Measurements from ENCODE around the gene ATP5MC3. TPM values are rescaled to one million over a fixed set of nuclear protein-coding genes. Genes with fewer than 3 reads are reported as not detected.

ATP5MC3 gene
- total and polyA plus RNA-seq, 4 donors, result 89.7 to 238 (median 118) TPM

DNA sequence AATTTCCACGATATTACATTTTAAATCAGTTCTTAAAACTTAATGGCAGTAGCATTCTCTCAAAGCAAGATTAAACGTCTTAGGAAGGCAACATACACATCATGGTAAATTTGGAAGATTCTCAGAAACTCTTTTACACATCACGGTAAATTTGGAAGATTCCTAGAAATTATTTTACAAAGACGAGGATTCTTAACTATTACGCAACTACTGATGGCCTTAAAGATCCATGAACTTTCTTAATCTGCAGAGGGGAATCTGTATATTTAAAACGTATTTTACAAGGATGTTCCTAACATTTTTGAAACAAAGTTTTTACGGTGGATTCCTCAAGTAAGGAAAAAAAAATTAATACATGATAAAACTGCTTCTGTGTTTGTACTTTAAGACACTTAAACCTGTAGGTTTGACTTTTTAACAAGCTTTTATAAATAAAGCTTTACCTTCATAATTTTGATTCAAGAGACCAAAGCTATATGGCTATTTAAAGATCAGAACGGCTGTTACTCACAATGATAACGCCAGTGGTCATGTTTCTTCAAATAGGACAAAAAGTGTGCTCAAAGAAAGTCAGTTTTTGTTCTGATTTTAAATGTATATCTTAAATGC is 15.2 kb downstream of the ATP5MC3 start:
- H3K4me3 ChIP-seq (ENCODE audit: low read length in 2 of 2), result no peak overlapping the region
- ATAC-seq (ENCODE audit: low FRiP score) (no peak), DNase-seq (no peak)
- no peak overlapping the region for H3K27ac ChIP-seq (ENCODE audit: low read depth in 1 of 2, low read length in 2 of 2)
- H3K9me3 ChIP-seq (ENCODE audit: control insufficient read depth, low read length), result no peaks in the 10 kb centered on the region
- intact Hi-C loops (cut with DNase I), result loop anchor here in 1 of 2 donors (5.0 to 10.0 kb wide), 3 partner anchors 54 to 162 kb away; partner anchors contain the start of gene CHN1
- no peaks in the 10 kb centered on the region for H3K4me1 ChIP-seq (ENCODE audit: control insufficient read depth in 1 of 2, insufficient read depth in 2 of 2, low read length in 2 of 2)
- no peaks in the 10 kb centered on the region for H3K36me3 ChIP-seq (ENCODE audit: control insufficient read depth in 1 of 2, insufficient read depth in 2 of 2, low read length in 1 of 2)
- 34 to 37% methylated on average over 9 of the region's 9 CpGs for WGBS, 2 donors
- H3K27me3 ChIP-seq (ENCODE audit: control insufficient read depth in 1 of 2, insufficient read depth in 2 of 2, low read length in 1 of 2), result no peaks in the 10 kb centered on the region

GRCh38 chr2:175164235-175164634 is 17.3 kb downstream of the ATP5MC3 start:
- no peak for ATAC-seq (ENCODE audit: low FRiP score)
- no peak for DNase-seq
- Histone ChIP-seq H3K4me1 (ENCODE audit: control insufficient read depth in 1 of 2, insufficient read depth in 2 of 2, low read length in 2 of 2) (no peaks in the 10 kb centered on the region), H3K27me3 (ENCODE audit: control insufficient read depth in 1 of 2, insufficient read depth in 2 of 2, low read length in 1 of 2) (no peaks in the 10 kb centered on the region), H3K36me3 (ENCODE audit: control insufficient read depth in 1 of 2, insufficient read depth in 2 of 2, low read length in 1 of 2) (no peaks in the 10 kb centered on the region), H3K27ac (ENCODE audit: low read depth in 1 of 2, low read length in 2 of 2) (no peak overlapping the region), H3K9me3 (ENCODE audit: control insufficient read depth, low read length) (no peaks in the 10 kb centered on the region), H3K4me3 (ENCODE audit: low read length in 2 of 2) (no peak overlapping the region)
- intact Hi-C loops (cut with DNase I), result loop anchor here in 1 of 2 donors (10.0 kb wide), 2 partner anchors 129 to 159 kb away; partner anchors contain the start of gene CHN1
- 95 to 96% methylated on average over 8 of the region's 8 CpGs for WGBS, 2 donors

DNA sequence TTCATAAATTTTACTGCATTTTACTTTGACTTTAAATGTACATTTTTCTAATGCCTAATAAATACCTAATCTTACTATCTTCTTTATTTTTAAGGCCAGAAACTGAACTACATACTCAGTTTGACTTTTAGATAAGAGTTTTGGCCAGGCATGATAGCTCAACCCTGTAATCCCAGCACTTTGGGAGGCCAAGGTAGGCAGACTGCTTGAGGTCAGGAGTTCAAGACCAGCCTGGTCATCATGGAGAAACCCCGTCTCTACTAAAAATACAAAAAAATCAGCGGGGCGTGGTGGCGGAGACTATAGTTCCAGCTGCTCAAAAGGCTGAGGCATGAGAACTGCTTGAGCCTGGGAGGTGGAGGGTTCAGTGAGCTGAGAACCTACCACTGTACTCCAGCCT is 22.6 kb downstream of the ATP5MC3 start:
- 73 to 91% methylated on average over 4 of the region's 4 CpGs for WGBS, 2 donors
- Histone ChIP-seq H3K36me3 (ENCODE audit: control insufficient read depth in 1 of 2, insufficient read depth in 2 of 2, low read length in 1 of 2) (no peaks in the 10 kb centered on the region), H3K4me3 (ENCODE audit: low read length in 2 of 2) (no peak overlapping the region), H3K27ac (ENCODE audit: low read depth in 1 of 2, low read length in 2 of 2) (no peak overlapping the region), H3K9me3 (ENCODE audit: control insufficient read depth, low read length) (no peaks in the 10 kb centered on the region), H3K4me1 (ENCODE audit: control insufficient read depth in 1 of 2, insufficient read depth in 2 of 2, low read length in 2 of 2) (no peaks in the 10 kb centered on the region), H3K27me3 (ENCODE audit: control insufficient read depth in 1 of 2, insufficient read depth in 2 of 2, low read length in 1 of 2) (no peaks in the 10 kb centered on the region)
- DNase-seq (no peak), ATAC-seq (ENCODE audit: low FRiP score) (no peak)
- intact Hi-C loops (cut with DNase I), result no loop called here

DNA sequence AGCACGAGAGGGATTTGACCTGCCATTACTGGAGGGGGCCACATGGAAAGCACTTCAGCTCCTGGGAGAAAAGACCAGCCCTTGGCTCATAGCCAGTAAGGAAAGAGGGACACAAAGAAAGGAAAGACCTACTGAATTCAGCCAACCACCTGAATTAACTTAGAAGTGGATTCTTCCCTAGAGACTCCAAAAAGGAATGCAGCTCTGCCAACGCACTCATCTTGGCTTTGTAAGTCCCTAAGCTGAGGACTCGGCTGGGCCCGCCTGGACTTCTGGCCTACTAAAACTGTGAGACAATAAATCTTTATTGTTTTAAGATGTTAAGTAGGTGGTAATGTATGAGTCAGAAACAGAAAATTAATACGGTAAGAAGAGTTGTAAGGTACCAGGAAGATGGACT is 25.0 kb downstream of the ATP5MC3 start:
- intact Hi-C loops (cut with DNase I), result no loop called here
- H3K27ac ChIP-seq (ENCODE audit: low read depth in 1 of 2, low read length in 2 of 2), result no peak overlapping the region
- H3K27me3 ChIP-seq (ENCODE audit: control insufficient read depth in 1 of 2, insufficient read depth in 2 of 2, low read length in 1 of 2), result no peaks in the 10 kb centered on the region
- ATAC-seq (ENCODE audit: low FRiP score) (no peak), DNase-seq (no peak)
- H3K9me3 ChIP-seq (ENCODE audit: control insufficient read depth, low read length), result no peaks in the 10 kb centered on the region
- H3K36me3 ChIP-seq (ENCODE audit: control insufficient read depth in 1 of 2, insufficient read depth in 2 of 2, low read length in 1 of 2), result no peaks in the 10 kb centered on the region
- no peak overlapping the region for H3K4me3 ChIP-seq (ENCODE audit: low read length in 2 of 2)
- WGBS, 2 donors, result 77% methylated on average over 5 of the region's 5 CpGs
- no peaks in the 10 kb centered on the region for H3K4me1 ChIP-seq (ENCODE audit: control insufficient read depth in 1 of 2, insufficient read depth in 2 of 2, low read length in 2 of 2)

- no peaks in the 10 kb centered on the region for H3K4me1 ChIP-seq (ENCODE audit: control insufficient read depth in 1 of 2, insufficient read depth in 2 of 2, low read length in 2 of 2)
- intact Hi-C loops (cut with DNase I), result no loop called here
- ATAC-seq (ENCODE audit: low FRiP score) (no peak), DNase-seq (no peak)
- H3K27ac ChIP-seq (ENCODE audit: low read depth in 1 of 2, low read length in 2 of 2), result no peak overlapping the region
- H3K4me3 ChIP-seq (ENCODE audit: low read length in 2 of 2), result no peak overlapping the region
- no peaks in the 10 kb centered on the region for H3K36me3 ChIP-seq (ENCODE audit: control insufficient read depth in 1 of 2, insufficient read depth in 2 of 2, low read length in 1 of 2)
- no peaks in the 10 kb centered on the region for H3K9me3 ChIP-seq (ENCODE audit: control insufficient read depth, low read length)
- no peaks in the 10 kb centered on the region for H3K27me3 ChIP-seq (ENCODE audit: control insufficient read depth in 1 of 2, insufficient read depth in 2 of 2, low read length in 1 of 2)
These were observed 26.8 kb downstream of the ATP5MC3 start for GRCh38 chr2:175154661-175155082.

DNA sequence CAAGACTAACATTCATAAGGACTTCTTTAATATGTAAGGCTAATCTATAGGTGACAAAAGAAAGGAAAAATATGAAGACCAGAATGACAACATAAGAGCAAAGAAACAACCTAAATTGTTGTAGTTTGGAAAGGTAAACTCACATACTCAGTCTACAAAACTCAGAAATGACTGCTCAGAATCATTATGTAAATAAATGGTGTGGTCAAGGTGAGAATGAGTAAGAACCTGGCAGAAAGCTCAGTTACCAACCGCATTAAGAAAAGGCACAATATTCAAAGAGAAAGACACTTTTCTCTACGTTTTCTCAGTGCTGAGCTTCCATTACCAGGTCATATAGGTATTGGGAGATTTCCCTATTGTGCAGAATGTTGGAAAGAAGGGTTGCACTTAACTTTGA is 29.3 kb downstream of the ATP5MC3 start:
- no peak for ATAC-seq (ENCODE audit: low FRiP score)
- no peak for DNase-seq
- Histone ChIP-seq H3K27me3 (ENCODE audit: control insufficient read depth in 1 of 2, insufficient read depth in 2 of 2, low read length in 1 of 2) (no peaks in the 10 kb centered on the region), H3K36me3 (ENCODE audit: control insufficient read depth in 1 of 2, insufficient read depth in 2 of 2, low read length in 1 of 2) (no peaks in the 10 kb centered on the region), H3K4me3 (ENCODE audit: low read length in 2 of 2) (no peak overlapping the region), H3K27ac (ENCODE audit: low read depth in 1 of 2, low read length in 2 of 2) (no peak overlapping the region), H3K4me1 (ENCODE audit: control insufficient read depth in 1 of 2, insufficient read depth in 2 of 2, low read length in 2 of 2) (no peaks in the 10 kb centered on the region), H3K9me3 (ENCODE audit: control insufficient read depth, low read length) (no peaks in the 10 kb centered on the region)
- WGBS, 2 donors, result 71 to 75% methylated on average over 2 of the region's 2 CpGs
- intact Hi-C loops (cut with DNase I), result no loop called here

- ATAC-seq (ENCODE audit: low FRiP score), result no peak
- H3K36me3 ChIP-seq (ENCODE audit: control insufficient read depth in 1 of 2, insufficient read depth in 2 of 2, low read length in 1 of 2), result no peaks in the 10 kb centered on the region
- intact Hi-C loops (cut with DNase I), result no loop called here
- H3K27me3 ChIP-seq (ENCODE audit: control insufficient read depth in 1 of 2, insufficient read depth in 2 of 2, low read length in 1 of 2), result no peaks in the 10 kb centered on the region
- H3K4me3 ChIP-seq (ENCODE audit: low read length in 2 of 2), result no peak overlapping the region
- no peak overlapping the region for H3K27ac ChIP-seq (ENCODE audit: low read depth in 1 of 2, low read length in 2 of 2)
- 70 to 84% methylated on average over 1 of the region's 1 CpG for WGBS, 2 donors
- no peaks in the 10 kb centered on the region for H3K9me3 ChIP-seq (ENCODE audit: control insufficient read depth, low read length)
- DNase-seq, result no peak
- no peaks in the 10 kb centered on the region for H3K4me1 ChIP-seq (ENCODE audit: control insufficient read depth in 1 of 2, insufficient read depth in 2 of 2, low read length in 2 of 2)
These were observed 29.7 kb downstream of the ATP5MC3 start for GRCh38 chr2:175151791-175152190.

GRCh38 chr2:175147186-175147585 is 34.3 kb downstream of the ATP5MC3 start:
- Histone ChIP-seq H3K27ac (ENCODE audit: low read depth in 1 of 2, low read length in 2 of 2) (no peak overlapping the region), H3K4me1 (ENCODE audit: control insufficient read depth in 1 of 2, insufficient read depth in 2 of 2, low read length in 2 of 2) (no peaks in the 10 kb centered on the region), H3K36me3 (ENCODE audit: control insufficient read depth in 1 of 2, insufficient read depth in 2 of 2, low read length in 1 of 2) (no peaks in the 10 kb centered on the region), H3K9me3 (ENCODE audit: control insufficient read depth, low read length) (no peaks in the 10 kb centered on the region), H3K4me3 (ENCODE audit: low read length in 2 of 2) (no peak overlapping the region), H3K27me3 (ENCODE audit: control insufficient read depth in 1 of 2, insufficient read depth in 2 of 2, low read length in 1 of 2) (no peaks in the 10 kb centered on the region)
- intact Hi-C loops (cut with DNase I), result no loop called here
- 10 to 13% methylated on average over 4 of the region's 4 CpGs for WGBS, 2 donors
- ATAC-seq (ENCODE audit: low FRiP score), result no peak
- DNase-seq, result no peak

DNA sequence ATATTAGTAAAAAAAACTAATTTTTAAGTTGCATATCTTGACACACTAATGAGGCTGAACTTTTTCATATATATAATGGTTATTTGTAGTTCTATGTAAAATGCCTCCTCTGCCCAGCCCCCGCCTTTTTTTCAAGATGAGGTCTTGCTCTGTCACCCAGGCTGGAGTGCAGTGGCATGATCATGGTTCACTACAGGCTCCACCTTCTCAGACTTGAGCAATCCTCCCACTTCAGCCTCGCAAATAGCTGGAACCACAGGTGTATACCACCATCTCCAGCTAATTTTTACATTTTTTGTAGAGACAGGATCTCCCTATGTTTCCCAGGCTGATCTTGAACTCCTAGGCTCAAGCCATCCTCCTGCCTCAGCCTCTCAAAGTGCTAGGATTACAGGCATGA is 37.8 kb downstream of the ATP5MC3 start:
- H3K4me1 ChIP-seq (ENCODE audit: control insufficient read depth in 1 of 2, insufficient read depth in 2 of 2, low read length in 2 of 2), result no peaks in the 10 kb centered on the region
- no peak for ATAC-seq (ENCODE audit: low FRiP score)
- 95 to 96% methylated on average over 2 of the region's 2 CpGs for WGBS, 2 donors

More for the DNA sequence above, 37.8 kb downstream of the ATP5MC3 start:
- no peaks in the 10 kb centered on the region for H3K36me3 ChIP-seq (ENCODE audit: control insufficient read depth in 1 of 2, insufficient read depth in 2 of 2, low read length in 1 of 2)
- intact Hi-C loops (cut with DNase I), result no loop called here
- no peak overlapping the region for H3K4me3 ChIP-seq (ENCODE audit: low read length in 2 of 2)
- no peaks in the 10 kb centered on the region for H3K27me3 ChIP-seq (ENCODE audit: control insufficient read depth in 1 of 2, insufficient read depth in 2 of 2, low read length in 1 of 2)
- no peak for DNase-seq
- H3K27ac ChIP-seq (ENCODE audit: low read depth in 1 of 2, low read length in 2 of 2), result no peak overlapping the region
- H3K9me3 ChIP-seq (ENCODE audit: control insufficient read depth, low read length), result no peaks in the 10 kb centered on the region

Measured in aorta (tissue), 5 donors.